AG04450 (cell line): ENCODE results near the gene NRIP1. TPM values are rescaled to one million over a fixed set of nuclear protein-coding genes. Genes with fewer than 3 reads are reported as not detected.

Source experiments
- CTCF ChIA-PET: fragments of 300-600, 350-600 bp; formaldehyde crosslinking; extraction: SDS; loops from one replicate; lab custom pipeline; 2022; ENCODE audit warnings: antibody characterized with exemption, inconsistent platforms; lab: Charles Lee
- POLR2A ChIA-PET: fragments of 350-600 bp; formaldehyde crosslinking; extraction: SDS; loops from one replicate; lab custom pipeline; 2021; ENCODE audit warnings: antibody characterized with exemption, inconsistent platforms; lab: Yijun Ruan, JAX
- DNase-seq: peaks from one replicate; pipeline ENCODE4 v3.0.0-alpha.2; 2011; ENCODE audit warnings: low read depth, low spot score
- H3K27ac ChIP-seq: one replicate; pipeline ENCODE4 v1.5.1; 2012; ENCODE audit warnings: low read depth, low read length, control low read depth
- H3K27me3 ChIP-seq: one replicate; pipeline ENCODE4 v1.6.0; 2012; ENCODE audit warnings: low read length; ENCODE audit not compliant: control insufficient read depth, insufficient read depth
- H3K4me3 ChIP-seq: 2 replicates; pipeline ENCODE4 v1.5.1; 2011; ENCODE audit warnings: mild to moderate bottlenecking, low read depth, low read length, control low read depth
- H3K9me3 ChIP-seq: 2 replicates; pipeline ENCODE4 v1.5.1; 2012; ENCODE audit warnings: low read length; ENCODE audit not compliant: control insufficient read depth, insufficient read depth
- CTCF ChIP-seq: IDR thresholded peaks from 2 replicates; pipeline ENCODE4 v1.5.1; 2011; ENCODE audit warnings: low read depth, low read length, control low read depth, inconsistent platforms
- polyA plus RNA-seq: library from polyadenylated mRNA; depleted of rRNA; stranded (reverse); fragments of >200 nt; gene quantifications from 2 replicates; pipeline ENCODE4 v1.2.3, GENCODE V29; 2011

The NRIP1 gene
- polyA plus RNA-seq, 1 experiment: 22.6 TPM

GRCh38 chr21:15011967-15012366 lies 52.8 kb downstream of the NRIP1 start:
- no peak for TF ChIP-seq CTCF
- Histone ChIP-seq H3K9me3 (peaks cover 3% of the 10 kb centered on the region; the same call in 1 of the 2 replicates), H3K4me3 (no peak overlapping the region), H3K27me3 (no peaks in the 10 kb centered on the region), H3K27ac (no peak overlapping the region)
- ChIA-PET CTCF (interaction anchor here (3.2 kb wide), 1 partner anchor 148 kb away, joined by 13 read pairs; no protein-coding TSS in a partner anchor), POLR2A (interaction anchor here (1.5 kb wide), 1 partner anchor 53 kb away, joined by 3 read pairs; the partner anchor contains the start of gene NRIP1)
- DNase-seq: no peak

GRCh38 chr21:15010645-15011044 lies 54.2 kb downstream of the NRIP1 start:
- H3K27me3 ChIP-seq: no peaks in the 10 kb centered on the region
- H3K4me3 ChIP-seq: no peak overlapping the region
- no peak for TF ChIP-seq CTCF
- ChIA-PET POLR2A (interaction anchor here (1.0 to 1.3 kb wide), 3 partner anchors 9 to 55 kb away, joined by 3 to 14 read pairs (median 3); partner anchors contain the start of gene NRIP1), CTCF (interaction anchor here (3.2 kb wide), 1 partner anchor 146 kb away, joined by 13 read pairs; no protein-coding TSS in a partner anchor)
- no peak for DNase-seq
- H3K27ac ChIP-seq: peak overlapping the region; percentile 77
- peaks cover 3% of the 10 kb centered on the region; the same call in 1 of the 2 replicates for H3K9me3 ChIP-seq

GRCh38 chr21:15009837-15010363 lies 54.9 kb downstream of the NRIP1 start:
- ChIA-PET POLR2A (interaction anchor here (0.7 to 1.3 kb wide), 4 partner anchors 9 to 55 kb away, joined by 3 to 14 read pairs (median 5); partner anchors contain the start of gene NRIP1), CTCF (interaction anchor here (3.2 kb wide), 1 partner anchor 146 kb away, joined by 13 read pairs; no protein-coding TSS in a partner anchor)

GRCh38 chr21:15007716-15008296 lies 57.0 kb downstream of the NRIP1 start:
- ChIA-PET POLR2A (no interaction called here), CTCF (interaction anchor here (0.9 to 2.1 kb wide), 2 partner anchors 27 to 144 kb away, joined by 4 to 11 read pairs; no protein-coding TSS in a partner anchor)
- H3K9me3 ChIP-seq: peaks cover 3% of the 10 kb centered on the region; the same call in 1 of the 2 replicates
- no peak for DNase-seq
- no peak overlapping the region for H3K4me3 ChIP-seq
- no peak for TF ChIP-seq CTCF
- H3K27me3 ChIP-seq: no peaks in the 10 kb centered on the region
- no peak overlapping the region for H3K27ac ChIP-seq

More at GRCh38 chr21:15009837-15010363, 54.9 kb downstream of the NRIP1 start:
- H3K4me3 ChIP-seq: no peak overlapping the region
- peaks cover 3% of the 10 kb centered on the region; the same call in 1 of the 2 replicates for H3K9me3 ChIP-seq
- peak; percentile 69 for DNase-seq
- H3K27ac ChIP-seq: no peak overlapping the region
- no peak for TF ChIP-seq CTCF
- H3K27me3 ChIP-seq: no peaks in the 10 kb centered on the region
